K562 (cell line): Measurements from ENCODE around the gene FA2H. TPM values are rescaled to one million over a fixed set of nuclear protein-coding genes. Genes with fewer than 3 reads are reported as not detected.

Experiments used
- ATAC-seq: fragments of 200-7000 bp; cut with Tn5 transposase; 3 replicates; pipeline ENCODE4 v1.9.1; 2020; ENCODE audit warnings: moderate library complexity
- BruUV-seq: library from RNA; stranded (reverse); fragments of 400-500 nt; replicated peaks from 2 replicates; lab custom pipeline; 2021; lab: Mats Ljungman, UMichigan
- CTCF ChIA-PET: fragments of 300-600 bp; formaldehyde crosslinking; extraction: SDS; loops from one replicate; lab custom pipeline; 2021; ENCODE audit warnings: low intra/inter-chr PET ratio; lab: Yijun Ruan, JAX
- POLR2A ChIA-PET: fragments of 300-600, 350-650 bp; sonication (Branson Sonifier 250); formaldehyde crosslinking; extraction: SDS; loops from one replicate; lab custom pipeline; 2021; ENCODE audit warnings: antibody characterized with exemption, inconsistent platforms; lab: Yijun Ruan, JAX
- DNase-seq, 4 experiments: peaks; one replicate each; pipeline versions ENCODE4 v3.0.0 to v3.0.0-alpha.2; 2011 to 2018; ENCODE audit warnings: low spot score in 3 of 4, mixed read lengths in 3 of 4; ENCODE audit errors: extremely low read depth in 1 of 4
- FAIRE-seq: peaks from 2 replicates; lab custom pipeline; 2011; peaks lifted over from hg19 to GRCh38; lab: Jason Lieb, UNC
- H2AFZ ChIP-seq: 2 replicates; pipeline ENCODE4 v1.6.0; 2011; ENCODE audit warnings: low read depth, low read length, control low read depth, inconsistent platforms
- H3K27ac ChIP-seq: fragments of 200-600 bp; 3 replicates; pipeline ENCODE4 v1.8.0; 2011; ENCODE audit warnings: low read depth, mild to moderate bottlenecking, control low read depth, inconsistent platforms, low read length, moderate library complexity, mixed read lengths; ENCODE audit errors: extremely low read depth
- H3K27me3 ChIP-seq, 2 experiments: fragments of 300-600 bp in 1 of 2; 2 replicates in 1 of 2; 3 replicates in 1 of 2; pipeline versions ENCODE4 v1.6.0 to v1.8.0; 2011; ENCODE audit warnings: inconsistent platforms in 2 of 2, low read length in 2 of 2, mild to moderate bottlenecking in 1 of 2, mixed read lengths in 1 of 2, moderate library complexity in 1 of 2; ENCODE audit not compliant: control insufficient read depth in 2 of 2, insufficient read depth in 2 of 2
- H3K36me3 ChIP-seq: fragments of 300-600 bp; 3 replicates; pipeline ENCODE4 v1.8.0; 2011; ENCODE audit warnings: mild to moderate bottlenecking, low read length, inconsistent platforms; ENCODE audit not compliant: control insufficient read depth, insufficient read depth
- H3K4me1 ChIP-seq, 2 experiments: fragments of 200-600 bp in 1 of 2; replicated peaks in 1 of 2; 2 replicates in 1 of 2; 3 replicates in 1 of 2; pipeline versions ENCODE4 v1.5.1 to v1.8.0; 2011; ENCODE audit warnings: inconsistent platforms in 2 of 2, low read length in 2 of 2, mild to moderate bottlenecking in 1 of 2, mixed read lengths in 1 of 2, moderate library complexity in 1 of 2; ENCODE audit not compliant: control insufficient read depth in 2 of 2, insufficient read depth in 2 of 2
- H3K4me2 ChIP-seq: 2 replicates; pipeline ENCODE4 v1.6.1; 2011; ENCODE audit warnings: low read length, control low read depth, inconsistent platforms, mixed read lengths; ENCODE audit not compliant: insufficient read depth
- H3K4me3 ChIP-seq: fragments of 200-600 bp; sonication (generic), shearing (Covaris generic); 2 replicates; pipeline ENCODE4 v1.5.1; 2016; ENCODE audit warnings: control low read depth, inconsistent platforms
- H3K79me2 ChIP-seq: fragments of 200-600 bp; 3 replicates; pipeline ENCODE4 v1.8.0; 2011; ENCODE audit warnings: low read length, inconsistent platforms; ENCODE audit not compliant: control insufficient read depth, insufficient read depth
- H3K9ac ChIP-seq, 2 experiments: 2 replicates each; pipeline versions ENCODE4 v1.6.0 to v1.6.1; 2011; ENCODE audit warnings: low read depth in 2 of 2, low read length in 2 of 2, control low read depth in 1 of 2, inconsistent platforms in 1 of 2, mild to moderate bottlenecking in 1 of 2, mixed read lengths in 1 of 2; ENCODE audit not compliant: insufficient read depth in 1 of 2
- H3K9me1 ChIP-seq: one replicate; pipeline ENCODE4 v1.6.0; 2011; ENCODE audit warnings: inconsistent platforms, mild to moderate bottlenecking, low read length, moderate library complexity; ENCODE audit not compliant: control insufficient read depth, insufficient read depth
- H3K9me3 ChIP-seq: replicated peaks from 2 replicates; pipeline ENCODE4 v1.5.1; 2011; ENCODE audit warnings: low read depth, low read length, inconsistent platforms; ENCODE audit not compliant: control insufficient read depth, insufficient read depth
- H4K20me1 ChIP-seq: replicated peaks from 2 replicates; pipeline ENCODE4 v1.6.1; 2011; ENCODE audit warnings: low read length, inconsistent platforms, mixed read lengths; ENCODE audit not compliant: control insufficient read depth, insufficient read depth
- ETV5 ChIP-seq: sonication (generic); formaldehyde crosslinking; IDR thresholded peaks from 2 replicates; pipeline ENCODE4 v1.4.0; 2020; ENCODE audit warnings: low read depth, mild to moderate bottlenecking, missing genetic modification reagents
- TRIM24 ChIP-seq, 2 experiments: fragments of 450-650 bp; IDR thresholded peaks; 2 replicates each; pipeline ENCODE4 v1.6.1; 2016
- ZFP91 ChIP-seq: sonication (generic); formaldehyde crosslinking; IDR thresholded peaks from 2 replicates; pipeline ENCODE4 v1.8.0; 2022; ENCODE audit warnings: mild to moderate bottlenecking, missing genetic modification reagents
- ZNF354B ChIP-seq: fragments of 250-450 bp; sonication (Bioruptor Pico); IDR thresholded peaks from 2 replicates; pipeline ENCODE4 v1.4.0; 2020
- WGBS: fragments of 100-300 bp; shearing (Covaris generic); methylation state at CpG from one replicate; pipeline ENCODE4 v1.1.6; 2016; ENCODE audit warnings: low coverage, mixed read lengths; ENCODE audit not compliant: insufficient coverage; ENCODE audit errors: missing lambda C conversion rate; 5-methylcytosine and 5-hydroxymethylcytosine counted together
- in situ Hi-C: fragments of 300-500 bp; cut with MboI; formaldehyde crosslinking; loops from 4 replicates; pipeline ENCODE4 v1.15.0; 2018; ENCODE audit warnings: inconsistent platforms, mixed read lengths
- intact Hi-C: fragments of 100-400 bp; cut with micrococcal nuclease; formaldehyde crosslinking; loops from 2 replicates; pipeline ENCODE4 v1.14.2; 2022
- polyA plus RNA-seq, 8 experiments: library from polyadenylated mRNA; depleted of rRNA in 4 of 8; stranded (reverse) in 5 of 8; unstranded in 3 of 8; fragments of >200 nt; fragmentation: Nextera tagmentation in 2 of 8; fragmentation: Illumina TruSeq in 1 of 8; extraction: Ambion mirVana in 2 of 8; extraction: Trizol in 1 of 8; gene quantifications; 2 replicates each; pipeline versions ENCODE4 v1.2.1 to v1.2.3, GENCODE V29; 2011 to 2014; ENCODE audit warnings: inconsistent platforms in 1 of 8, missing spikeins in 1 of 8
- total RNA-seq, 7 experiments: library from RNA; depleted of rRNA in 6 of 7; stranded (reverse); fragments of >200 nt in 6 of 7; fragmentation: Illumina TruSeq in 2 of 7; extraction: Trizol in 2 of 7; gene quantifications; 2 replicates each; pipeline versions ENCODE4 v1.2.1 to v1.2.3, GENCODE V29; 2011 to 2021; ENCODE audit warnings: low replicate concordance in 1 of 7
- TF ChIP-seq, protein P1 (sequence below): IDR thresholded peaks from 2 replicates; pipeline ENCODE4 v1.6.1; 2012; ENCODE audit warnings: low read depth, low read length, improper control_type of control experiment, borderline replicate concordance
- TF ChIP-seq, protein P2 (sequence below): sonication (generic); formaldehyde crosslinking; IDR thresholded peaks from 2 replicates; pipeline ENCODE4 v1.8.1; 2022; ENCODE audit warnings: missing genetic modification reagents

Gene FA2H
- total and polyA plus RNA-seq, 9 of the 15 experiments (the other 6 are each of a cell fraction or from before 2014, with no cell fraction given), result not detected

GRCh38 chr16:74800216-74800871, 25.7 kb upstream of the FA2H start:
- Histone ChIP-seq H3K27me3 (peaks cover 0 to 4% of the 10 kb centered on the region in 2 experiments; a peak in 2 of 5 replicates), H3K4me2 (no peak overlapping the region), H2AFZ (no peak overlapping the region), H3K27ac (no peak overlapping the region), H3K9ac (no peak overlapping the region), H4K20me1 (no peaks in the 10 kb centered on the region), H3K36me3 (no peaks in the 10 kb centered on the region), H3K4me3 (no peak overlapping the region), H3K9me1 (no peaks in the 10 kb centered on the region), H3K9me3 (no peaks in the 10 kb centered on the region), H3K4me1 (no peaks in the 10 kb centered on the region), H3K79me2 (no peaks in the 10 kb centered on the region)
- WGBS, result 0% methylated on average over 1 of the region's 2 CpGs
- ChIA-PET CTCF (no interaction called here), POLR2A (no interaction called here)
- ATAC-seq (no peak), DNase-seq (no peak), FAIRE-seq (no peak)
- no TSS peak for BruUV-seq
- TF ChIP-seq ZNF354B (CRISPR knock-in tag) (no peak), ETV5 (CRISPR knock-in tag) (no peak)
- in situ Hi-C loops, result no loop called here
- intact Hi-C loops, result no loop called here

DNA sequence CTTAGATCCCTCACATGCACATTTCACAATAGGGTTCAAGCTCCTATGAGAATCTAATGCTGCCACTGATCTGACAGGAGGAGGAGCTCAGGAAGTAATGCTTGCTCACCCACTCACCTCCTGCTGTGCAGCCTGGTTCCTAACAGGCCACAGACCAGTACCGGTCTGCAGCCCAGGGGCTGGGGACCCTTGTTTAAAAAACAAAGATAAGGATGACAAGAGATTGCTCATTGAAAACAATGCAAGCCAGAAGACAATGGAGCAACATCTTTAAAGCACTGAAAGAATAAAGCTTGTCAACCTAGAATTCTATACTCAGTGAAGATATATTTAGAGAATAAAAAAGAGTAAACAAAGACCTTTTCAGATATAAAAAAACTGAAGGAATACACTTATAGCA, 22.8 kb upstream of the FA2H start:
- intact Hi-C loops (no loop called here), in situ Hi-C loops (no loop called here)
- DNase-seq, result no peak
- Histone ChIP-seq H3K36me3 (no peaks in the 10 kb centered on the region), H4K20me1 (no peaks in the 10 kb centered on the region), H3K4me2 (no peak overlapping the region), H3K79me2 (no peaks in the 10 kb centered on the region), H3K4me3 (no peak overlapping the region), H2AFZ (no peak overlapping the region), H3K27ac (no peak overlapping the region), H3K9ac (no peak overlapping the region), H3K4me1 (no peaks in the 10 kb centered on the region), H3K9me3 (no peaks in the 10 kb centered on the region), H3K9me1 (no peaks in the 10 kb centered on the region), H3K27me3 (peaks cover 4% of the 10 kb centered on the region in 2 experiments; a peak in 3 of 5 replicates)
- POLR2A ChIA-PET, result interaction anchor here (0.6 kb wide), 1 partner anchor 96 kb away, joined by 3 read pairs; no protein-coding TSS in a partner anchor
- BruUV-seq, result no TSS peak
- ATAC-seq, result no peak
- WGBS, result 0% methylated on average over 1 of the region's 1 CpG
- FAIRE-seq, result no peak
- CTCF ChIA-PET, result no interaction called here
- TF ChIP-seq TRIM24 (IDR thresholded peaks at IDR 0.05) (no peak), ZFP91 (no peak)
- TF ChIP-seq, protein P1, sequence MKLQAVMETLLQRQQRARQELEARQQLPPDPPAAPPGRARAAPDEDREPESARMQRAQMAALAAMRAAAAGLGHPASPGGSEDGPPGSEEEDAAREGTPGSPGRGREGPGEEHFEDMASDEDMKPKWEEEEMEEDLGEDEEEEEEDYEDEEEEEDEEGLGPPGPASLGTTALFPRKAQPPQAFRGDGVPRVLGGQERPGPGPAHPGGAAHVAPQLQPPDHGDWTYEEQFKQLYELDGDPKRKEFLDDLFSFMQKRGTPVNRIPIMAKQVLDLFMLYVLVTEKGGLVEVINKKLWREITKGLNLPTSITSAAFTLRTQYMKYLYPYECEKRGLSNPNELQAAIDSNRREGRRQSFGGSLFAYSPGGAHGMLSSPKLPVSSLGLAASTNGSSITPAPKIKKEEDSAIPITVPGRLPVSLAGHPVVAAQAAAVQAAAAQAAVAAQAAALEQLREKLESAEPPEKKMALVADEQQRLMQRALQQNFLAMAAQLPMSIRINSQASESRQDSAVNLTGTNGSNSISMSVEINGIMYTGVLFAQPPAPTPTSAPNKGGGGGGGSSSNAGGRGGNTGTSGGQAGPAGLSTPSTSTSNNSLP, result no peak
- TF ChIP-seq, protein P2, sequence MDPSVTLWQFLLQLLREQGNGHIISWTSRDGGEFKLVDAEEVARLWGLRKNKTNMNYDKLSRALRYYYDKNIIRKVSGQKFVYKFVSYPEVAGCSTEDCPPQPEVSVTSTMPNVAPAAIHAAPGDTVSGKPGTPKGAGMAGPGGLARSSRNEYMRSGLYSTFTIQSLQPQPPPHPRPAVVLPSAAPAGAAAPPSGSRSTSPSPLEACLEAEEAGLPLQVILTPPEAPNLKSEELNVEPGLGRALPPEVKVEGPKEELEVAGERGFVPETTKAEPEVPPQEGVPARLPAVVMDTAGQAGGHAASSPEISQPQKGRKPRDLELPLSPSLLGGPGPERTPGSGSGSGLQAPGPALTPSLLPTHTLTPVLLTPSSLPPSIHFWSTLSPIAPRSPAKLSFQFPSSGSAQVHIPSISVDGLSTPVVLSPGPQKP (CRISPR knock-in tag), result no peak
